ENCODE results near the gene GLT8D2. TPM values are rescaled to one million over a fixed set of nuclear protein-coding genes. Genes with fewer than 3 reads are reported as not detected.

Gene GLT8D2
- total RNA-seq, 2 experiments from 2014 or later, result not detected

DNA sequence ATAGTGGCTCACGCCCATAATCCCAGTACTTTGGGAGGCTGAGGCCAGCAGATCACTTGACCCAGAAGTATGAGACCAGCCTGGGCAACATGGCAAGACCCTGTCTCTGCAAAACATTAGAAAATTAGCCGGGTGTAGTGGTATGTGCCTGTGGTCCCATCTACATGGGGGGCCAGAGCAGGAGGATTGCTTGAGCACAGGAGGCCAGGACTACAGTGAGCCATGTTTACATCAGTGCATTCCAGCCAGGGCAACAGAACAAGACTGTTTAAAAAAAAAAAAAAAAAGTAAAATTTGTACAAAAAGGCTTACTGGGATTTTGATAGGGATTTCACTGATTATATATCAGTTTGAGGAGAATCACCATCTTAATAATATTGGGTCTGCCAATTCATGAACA lies 22.1 kb upstream of the GLT8D2 start:
- H3K27ac Mint-ChIP-seq, result no peak overlapping the region
- ChIA-PET POLR2A (no interaction called here), CTCF (no interaction called here)
- ATAC-seq (no peak), DNase-seq (no peak)
- H3K27me3 Mint-ChIP-seq, result no peaks in the 10 kb centered on the region
- intact Hi-C loops (cut with micrococcal nuclease), result no loop called here
- H3K4me1 Mint-ChIP-seq (ENCODE audit: low read depth), result peaks cover 11% of the 10 kb centered on the region
- no peak overlapping the region for H3K4me3 Mint-ChIP-seq
- no peaks in the 10 kb centered on the region for H3K9me3 Mint-ChIP-seq
- no peak for TF ChIP-seq CTCF (IDR thresholded peaks at IDR 0.05)
- peaks cover 10% of the 10 kb centered on the region for H3K36me3 Mint-ChIP-seq (ENCODE audit: low read depth)

- H3K27ac Mint-ChIP-seq, result peak overlapping the region; percentile 36
- no peak for ATAC-seq
- H3K4me1 Mint-ChIP-seq (ENCODE audit: low read depth), result peaks cover 17% of the 10 kb centered on the region
- DNase-seq, result peak; percentile 21
- no peak for TF ChIP-seq CTCF (IDR thresholded peaks at IDR 0.05)
- peaks cover 4% of the 10 kb centered on the region for H3K36me3 Mint-ChIP-seq (ENCODE audit: low read depth)
- peak overlapping the region; percentile 93 for H3K4me3 Mint-ChIP-seq
- no peaks in the 10 kb centered on the region for H3K9me3 Mint-ChIP-seq
- CTCF ChIA-PET, result interaction anchor here (0.8 to 4.5 kb wide), 2 partner anchors 26 to 44 kb away, joined by 3 to 45 read pairs; no protein-coding TSS in a partner anchor
- POLR2A ChIA-PET, result interaction anchor here (1.0 to 1.8 kb wide), 6 partner anchors 11 to 222 kb away, joined by 3 to 5 read pairs (median 4); a partner anchor contains a TSS
- intact Hi-C loops (cut with micrococcal nuclease), result no loop called here
- peaks cover 4% of the 10 kb centered on the region for H3K27me3 Mint-ChIP-seq
These were observed 14.9 kb upstream of the GLT8D2 start for GRCh38 chr12:104064842-104065427.

DNA sequence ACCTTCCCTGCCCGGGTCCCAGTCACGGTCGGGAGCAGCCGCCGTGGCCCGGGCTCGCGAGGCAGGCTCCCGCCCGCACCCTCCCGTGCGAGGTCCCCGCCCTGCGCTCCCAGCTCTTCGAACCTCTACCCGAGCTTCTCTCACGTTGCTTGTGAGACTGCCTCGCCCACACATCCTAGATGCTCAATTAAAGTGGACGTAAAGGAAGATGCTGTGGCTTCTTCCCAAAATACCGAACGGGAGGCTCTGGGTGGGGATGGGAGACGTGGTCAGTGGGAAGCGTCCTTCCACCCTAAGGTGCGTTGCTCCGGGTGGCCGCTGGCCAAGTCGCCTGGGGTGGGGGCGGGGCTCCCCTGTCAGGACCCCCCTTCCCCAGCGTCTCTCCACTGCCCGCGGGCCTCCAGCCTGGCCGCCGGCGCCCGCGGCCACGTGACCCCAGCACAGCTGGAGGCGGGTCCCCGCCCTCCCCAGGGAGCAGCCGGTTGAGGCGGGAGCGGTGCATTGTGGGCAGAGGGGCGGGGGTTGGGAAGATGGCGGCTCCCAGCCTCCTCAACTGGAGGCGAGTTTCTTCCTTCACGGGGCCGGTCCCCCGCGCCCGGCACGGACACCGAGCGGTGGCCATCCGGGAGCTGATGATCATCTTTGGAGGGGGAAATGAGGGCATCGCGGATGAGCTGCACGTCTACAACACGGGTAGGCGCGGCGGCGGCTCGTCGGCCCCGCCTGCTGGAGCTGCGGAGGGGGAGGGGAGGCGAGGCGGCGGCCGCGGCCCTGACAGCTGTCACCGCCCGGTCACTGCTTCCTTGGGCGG lies 14.2 kb upstream of the GLT8D2 start, which contains the start of gene HCFC2:
Gene HCFC2, plus strand, starts transcription at position 501 of the 811 bp plus-strand sequence. Its CDS starts 30 bp downstream, at position 531.
- intact Hi-C loops (cut with micrococcal nuclease), result no loop called here
- Mint-ChIP-seq H3K4me3 (peak within 1 kb of the TSS; percentile 93), H3K36me3 (ENCODE audit: low read depth) (peaks cover 2% of the 10 kb centered on the region), H3K27ac (peak within 1 kb of the TSS; percentile 92), H3K4me1 (ENCODE audit: low read depth) (peaks cover 16% of the 10 kb centered on the region), H3K27me3 (peaks cover 7% of the 10 kb centered on the region), H3K9me3 (no peaks in the 10 kb centered on the region)
- POLR2A ChIA-PET, result interaction anchor here (0.6 to 1.9 kb wide), 12 partner anchors 11 to 223 kb away, joined by 3 to 6 read pairs (median 4); a partner anchor contains a TSS
- TF ChIP-seq CTCF (IDR thresholded peaks at IDR 0.05), result no peak
- peak; percentile 96 for ATAC-seq
- peak; percentile 91 for DNase-seq
- CTCF ChIA-PET, result interaction anchor here (0.8 to 4.5 kb wide), 5 partner anchors 20 to 180 kb away, joined by 3 to 45 read pairs (median 3); no protein-coding TSS in a partner anchor

GRCh38 chr12:104063712-104064030 lies 13.7 kb upstream of the GLT8D2 start:
- POLR2A ChIA-PET, result interaction anchor here (0.6 to 1.9 kb wide), 9 partner anchors 20 to 223 kb away, joined by 3 to 6 read pairs (median 4); a partner anchor contains a TSS
- ATAC-seq (peak; percentile 29), DNase-seq (peak; percentile 29)
- Mint-ChIP-seq H3K36me3 (ENCODE audit: low read depth) (peaks cover 2% of the 10 kb centered on the region), H3K27ac (peak overlapping the region; percentile 33), H3K9me3 (no peaks in the 10 kb centered on the region), H3K4me1 (ENCODE audit: low read depth) (peaks cover 16% of the 10 kb centered on the region), H3K4me3 (peak overlapping the region; percentile 93), H3K27me3 (peaks cover 7% of the 10 kb centered on the region)
- CTCF ChIA-PET, result interaction anchor here (0.8 to 4.5 kb wide), 4 partner anchors 21 to 180 kb away, joined by 3 to 45 read pairs (median 4); no protein-coding TSS in a partner anchor
- intact Hi-C loops (cut with micrococcal nuclease), result no loop called here
- TF ChIP-seq CTCF (IDR thresholded peaks at IDR 0.05), result no peak
